H1 (cell line): ENCODE measurements around the gene PLA2G4F. TPM values are rescaled to one million over a fixed set of nuclear protein-coding genes. Genes with fewer than 3 reads are reported as not detected.

ENCODE experiments used
- BCL11A ChIP-seq, 2 experiments: IDR thresholded peaks; one replicate each; pipeline ENCODE4 v1.6.1; 2011; ENCODE audit warnings: low read depth in 2 of 2, low read length in 2 of 2, mild to moderate bottlenecking in 2 of 2
- EZH2 ChIP-seq: fragments of 200-600 bp; sonication (generic); IDR thresholded peaks from 2 replicates; pipeline ENCODE4 v1.7.1; 2012; ENCODE audit warnings: low read depth, mild to moderate bottlenecking, moderate library complexity, low read length, inconsistent platforms; ENCODE audit not compliant: severe bottlenecking
- GABPA ChIP-seq: IDR thresholded peaks from 2 replicates; pipeline ENCODE4 v1.6.1; 2011; ENCODE audit warnings: mild to moderate bottlenecking, low read length, moderate library complexity, borderline replicate concordance; ENCODE audit not compliant: insufficient read depth
- HDAC6 ChIP-seq: IDR thresholded peaks from one replicate; pipeline ENCODE4 v1.7.1; 2012; ENCODE audit warnings: low read depth, mild to moderate bottlenecking, inconsistent platforms, low read length, moderate library complexity
- JUN ChIP-seq: IDR thresholded peaks from 2 replicates; pipeline ENCODE4 v1.6.1; 2011; ENCODE audit warnings: low read depth, mild to moderate bottlenecking, improper control_type of control experiment, low read length
- JUND ChIP-seq: IDR thresholded peaks from 2 replicates; pipeline ENCODE4 v1.6.1; 2011; ENCODE audit warnings: mild to moderate bottlenecking, improper control_type of control experiment, low read length
- RBBP5 ChIP-seq: IDR thresholded peaks from 2 replicates; pipeline ENCODE4 v1.7.1; 2012; ENCODE audit warnings: low read depth, mild to moderate bottlenecking, inconsistent platforms, low read length, moderate library complexity, borderline replicate concordance
- SAP30 ChIP-seq: fragments of 300-600 bp; sonication (generic); IDR thresholded peaks from 2 replicates; pipeline ENCODE4 v1.7.1; 2012; ENCODE audit warnings: low read length, moderate library complexity, mild to moderate bottlenecking, inconsistent platforms; ENCODE audit not compliant: insufficient read depth, insufficient replicate concordance
- SP4 ChIP-seq: IDR thresholded peaks from 2 replicates; pipeline ENCODE4 v1.6.1; 2012; ENCODE audit warnings: low read length, inconsistent platforms
- TBP ChIP-seq: IDR thresholded peaks from 2 replicates; pipeline ENCODE4 v1.6.1; 2011; ENCODE audit warnings: low read depth, low read length, improper control_type of control experiment
- polyA plus RNA-seq, 7 experiments: library from polyadenylated mRNA; depleted of rRNA in 3 of 7; stranded (reverse) in 5 of 7; unstranded in 2 of 7; fragments of >200 nt in 5 of 7; fragments of 200-250 nt in 2 of 7; gene quantifications; 1 replicate in 5 of 7; 2 replicates in 1 of 7; 4 replicates in 1 of 7; pipeline versions ENCODE4 v1.2.1 to v1.2.3, GENCODE V29; 2011 to 2013; ENCODE audit warnings: missing spikeins in 2 of 7, mixed read lengths in 2 of 7
- total RNA-seq: library from RNA; stranded (reverse); fragmentation: NEBNext Ultra II Directional; extraction: Animal tissue kit (Norgen Biotek cat#: 25700); gene quantifications from 2 replicates; pipeline ENCODE4 v1.2.1, GENCODE V29; 2021
- TF ChIP-seq, protein P1 (sequence below): IDR thresholded peaks from 2 replicates; pipeline ENCODE4 v1.6.1; 2011; ENCODE audit warnings: low read length, improper control_type of control experiment

PLA2G4F gene
- total and polyA plus RNA-seq, 2 of the 8 experiments (the other 6 are each of a cell fraction or from before 2014, with no cell fraction given), result not detected

DNA sequence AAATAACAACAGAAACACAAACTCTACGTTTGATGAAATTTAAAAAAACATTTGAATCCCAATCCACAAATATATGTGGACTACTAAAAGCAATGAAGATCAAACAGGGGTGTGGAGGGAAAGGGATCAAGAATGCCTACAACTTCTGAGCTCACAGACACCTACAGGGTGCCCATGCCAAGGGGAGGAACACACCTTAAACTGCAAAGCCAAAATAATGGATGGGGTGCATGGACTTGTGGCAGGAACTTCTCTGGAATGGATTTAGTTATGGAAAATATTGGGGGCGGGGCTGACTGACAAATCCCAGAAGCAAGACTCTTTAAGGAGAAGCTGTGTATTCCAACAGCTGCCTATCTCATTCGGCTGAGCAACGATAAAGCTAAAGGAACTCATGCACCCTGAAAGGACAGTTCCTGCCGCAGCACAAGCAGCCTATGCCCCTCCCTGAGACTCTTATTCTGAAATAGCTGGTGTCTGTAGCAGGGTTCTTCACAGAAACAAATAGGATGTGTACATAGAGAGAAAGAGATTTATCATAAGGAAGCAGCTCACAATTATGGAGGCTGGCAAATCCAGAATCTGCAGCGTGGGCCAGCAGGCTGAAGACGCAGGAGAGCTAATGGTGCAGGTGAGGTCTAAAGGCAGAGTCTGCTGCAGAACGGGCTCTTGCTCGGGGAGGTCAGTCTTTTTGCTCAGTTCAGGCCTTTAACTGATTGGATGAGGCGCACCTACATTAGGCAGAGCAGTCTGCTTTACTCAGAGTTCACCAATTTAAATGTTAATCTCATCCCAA lies 37.6 kb downstream of the PLA2G4F start (continued):
- TF ChIP-seq, protein P1, sequence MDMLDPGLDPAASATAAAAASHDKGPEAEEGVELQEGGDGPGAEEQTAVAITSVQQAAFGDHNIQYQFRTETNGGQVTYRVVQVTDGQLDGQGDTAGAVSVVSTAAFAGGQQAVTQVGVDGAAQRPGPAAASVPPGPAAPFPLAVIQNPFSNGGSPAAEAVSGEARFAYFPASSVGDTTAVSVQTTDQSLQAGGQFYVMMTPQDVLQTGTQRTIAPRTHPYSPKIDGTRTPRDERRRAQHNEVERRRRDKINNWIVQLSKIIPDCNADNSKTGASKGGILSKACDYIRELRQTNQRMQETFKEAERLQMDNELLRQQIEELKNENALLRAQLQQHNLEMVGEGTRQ, result no peak
- no peak for TF ChIP-seq JUN
- no peak for TF ChIP-seq SP4
- TF ChIP-seq HDAC6, result no peak
- no peak for TF ChIP-seq EZH2
- no peak for TF ChIP-seq SAP30
- TF ChIP-seq GABPA, result no peak
- TF ChIP-seq TBP, result no peak
- no peak for TF ChIP-seq BCL11A (IDR thresholded peaks at IDR 0.05; ENCODE audit: low read depth in 2 of 2, low read length in 2 of 2)
- TF ChIP-seq JUND, result no peak
- no peak for TF ChIP-seq RBBP5
